Upper lobe of right lung (tissue), 1 donor: ENCODE data around the gene SLC12A7. TPM values are rescaled to one million over a fixed set of nuclear protein-coding genes. Genes with fewer than 3 reads are reported as not detected.

Experiments used
- ATAC-seq: fragments of 200-7000 bp; cut with Tn5 transposase; one replicate; pipeline ENCODE4 v1.9.1; 2020; ENCODE audit warnings: mild to moderate bottlenecking, moderate library complexity
- DNase-seq: peaks from one replicate; pipeline ENCODE4 v3.0.0-alpha.2; 2020
- H3K27ac ChIP-seq: fragments of 200-600 bp; one replicate; pipeline ENCODE4 v1.8.0; 2022
- H3K27me3 ChIP-seq: fragments of 200-600 bp; one replicate; pipeline ENCODE4 v1.8.0; 2022; ENCODE audit warnings: mild to moderate bottlenecking
- H3K36me3 ChIP-seq: fragments of 200-600 bp; one replicate; pipeline ENCODE4 v1.8.0; 2022
- H3K4me1 ChIP-seq: fragments of 200-600 bp; one replicate; pipeline ENCODE4 v1.8.0; 2022
- H3K4me3 ChIP-seq: fragments of 200-600 bp; one replicate; pipeline ENCODE4 v1.8.0; 2022; ENCODE audit warnings: mild to moderate bottlenecking
- H3K9me3 ChIP-seq: fragments of 200-600 bp; one replicate; pipeline ENCODE4 v1.8.0; 2022
- CTCF ChIP-seq: fragments of 200-600 bp; IDR thresholded peaks from one replicate; pipeline ENCODE4 v1.8.0; 2022; ENCODE audit warnings: antibody characterized with exemption
- intact Hi-C: fragments of 100-400 bp; cut with DNase I; formaldehyde crosslinking; loops from one replicate; pipeline ENCODE4 v1.11.0; 2022
- total RNA-seq: library from RNA; stranded (reverse); fragmentation: NEBNext Ultra II Directional; extraction: Animal tissue kit (Norgen Biotek cat#: 25700); gene quantifications from one replicate; pipeline ENCODE4 v1.2.1, GENCODE V29; 2021
- donor health status: DM: no; HTN: yes; CAD: no; lungs with severe emphysema.

The SLC12A7 gene
- total RNA-seq, 1 donor from 2014 or later: 49.6 TPM

- TF ChIP-seq CTCF: no peak
- peaks cover 72% of the 10 kb centered on the region for H3K4me1 ChIP-seq
- no peaks in the 10 kb centered on the region for H3K27me3 ChIP-seq
- H3K9me3 ChIP-seq: no peaks in the 10 kb centered on the region
- DNase-seq (no peak), ATAC-seq (no peak)
- H3K36me3 ChIP-seq: no peaks in the 10 kb centered on the region
- intact Hi-C loops: no loop called here
- H3K4me3 ChIP-seq: no peak overlapping the region
- no peak overlapping the region for H3K27ac ChIP-seq
Measured at GRCh38 chr5:1107167-1108022, 4.5 kb downstream of the SLC12A7 start.

GRCh38 chr5:1106385-1107166, 5.3 kb downstream of the SLC12A7 start:
- intact Hi-C loops: no loop called here
- Histone ChIP-seq H3K4me1 (peaks cover 80% of the 10 kb centered on the region), H3K27ac (no peak overlapping the region), H3K36me3 (no peaks in the 10 kb centered on the region), H3K4me3 (no peak overlapping the region), H3K27me3 (no peaks in the 10 kb centered on the region), H3K9me3 (no peaks in the 10 kb centered on the region)
- ATAC-seq (no peak), DNase-seq (no peak)
- TF ChIP-seq CTCF: no peak

GRCh38 chr5:1105350-1106265, 6.3 kb downstream of the SLC12A7 start:
- H3K4me1 ChIP-seq: peaks cover 78% of the 10 kb centered on the region
- H3K4me3 ChIP-seq: no peak overlapping the region
- no peaks in the 10 kb centered on the region for H3K9me3 ChIP-seq
- H3K27ac ChIP-seq: no peak overlapping the region
- no peak for ATAC-seq
- intact Hi-C loops: no loop called here
- TF ChIP-seq CTCF: no peak
- no peak for DNase-seq
- no peaks in the 10 kb centered on the region for H3K36me3 ChIP-seq
- no peaks in the 10 kb centered on the region for H3K27me3 ChIP-seq

- Histone ChIP-seq H3K9me3 (no peaks in the 10 kb centered on the region), H3K36me3 (no peaks in the 10 kb centered on the region), H3K4me1 (peaks cover 66% of the 10 kb centered on the region), H3K27me3 (no peaks in the 10 kb centered on the region), H3K27ac (peak overlapping the region; percentile 55), H3K4me3 (no peak overlapping the region)
- ATAC-seq: no peak
- intact Hi-C loops: no loop called here
- no peak for DNase-seq
- no peak for TF ChIP-seq CTCF
Measured at GRCh38 chr5:1104327-1105006, 7.4 kb downstream of the SLC12A7 start.
